ENCODE data around the gene C19orf53.

DNA sequence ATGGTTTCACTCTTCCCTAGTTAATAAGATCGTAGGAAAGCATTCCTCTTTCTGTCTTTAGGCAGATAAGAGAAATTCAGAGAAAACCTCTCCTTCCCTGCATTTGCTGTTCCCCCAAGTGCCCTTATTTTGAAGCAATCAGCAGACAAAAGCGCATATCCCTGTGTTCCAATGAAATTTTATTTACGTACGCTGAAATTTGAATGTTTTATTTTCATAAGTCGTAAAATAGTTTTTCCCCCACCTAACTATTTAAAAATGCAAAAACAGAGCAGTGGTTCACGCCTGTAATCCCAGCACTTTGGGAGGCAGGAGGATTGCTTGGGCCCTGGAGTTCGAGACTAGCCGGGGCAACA, 27.2 kb upstream of the C19orf53 start:
- TF ChIP-seq, protein P1, sequence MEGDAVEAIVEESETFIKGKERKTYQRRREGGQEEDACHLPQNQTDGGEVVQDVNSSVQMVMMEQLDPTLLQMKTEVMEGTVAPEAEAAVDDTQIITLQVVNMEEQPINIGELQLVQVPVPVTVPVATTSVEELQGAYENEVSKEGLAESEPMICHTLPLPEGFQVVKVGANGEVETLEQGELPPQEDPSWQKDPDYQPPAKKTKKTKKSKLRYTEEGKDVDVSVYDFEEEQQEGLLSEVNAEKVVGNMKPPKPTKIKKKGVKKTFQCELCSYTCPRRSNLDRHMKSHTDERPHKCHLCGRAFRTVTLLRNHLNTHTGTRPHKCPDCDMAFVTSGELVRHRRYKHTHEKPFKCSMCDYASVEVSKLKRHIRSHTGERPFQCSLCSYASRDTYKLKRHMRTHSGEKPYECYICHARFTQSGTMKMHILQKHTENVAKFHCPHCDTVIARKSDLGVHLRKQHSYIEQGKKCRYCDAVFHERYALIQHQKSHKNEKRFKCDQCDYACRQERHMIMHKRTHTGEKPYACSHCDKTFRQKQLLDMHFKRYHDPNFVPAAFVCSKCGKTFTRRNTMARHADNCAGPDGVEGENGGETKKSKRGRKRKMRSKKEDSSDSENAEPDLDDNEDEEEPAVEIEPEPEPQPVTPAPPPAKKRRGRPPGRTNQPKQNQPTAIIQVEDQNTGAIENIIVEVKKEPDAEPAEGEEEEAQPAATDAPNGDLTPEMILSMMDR (IDR thresholded peaks at IDR 0.05) = no peak
- no peak for TF ChIP-seq EZH2 (IDR thresholded peaks at IDR 0.05)
